Karpas-422 (cell line): ENCODE measurements around the gene ZMYND11. TPM values are rescaled to one million over a fixed set of nuclear protein-coding genes. Genes with fewer than 3 reads are reported as not detected.
"Not testable (repeated sequence)": the region's sequence is repeated elsewhere in the genome, so short reads cannot be mapped to it uniquely, and the experiment has no call there.

Source experiments
- DNase-seq: peaks from one replicate; pipeline ENCODE4 v3.0.0-alpha.2; 2015
- H2AFZ ChIP-seq: fragments of 200-600 bp; sonication (generic); 2 replicates; pipeline ENCODE4 v1.6.1; 2014; ENCODE audit warnings: antibody characterized with exemption, low read length, mixed read lengths
- H3K27ac ChIP-seq: fragments of 200-600 bp; sonication (generic); 2 replicates; pipeline ENCODE4 v1.5.1; 2014; ENCODE audit warnings: mild to moderate bottlenecking, low read length, moderate library complexity
- H3K27me3 ChIP-seq: fragments of 200-600 bp; sonication (generic); 2 replicates; pipeline ENCODE4 v1.6.1; 2014; ENCODE audit warnings: low read length, mixed read lengths
- H3K36me3 ChIP-seq: fragments of 200-600 bp; sonication (generic); 2 replicates; pipeline ENCODE4 v1.6.1; 2014; ENCODE audit warnings: low read length, mixed read lengths; ENCODE audit not compliant: insufficient read depth
- H3K4me1 ChIP-seq: fragments of 200-600 bp; sonication (generic); 2 replicates; pipeline ENCODE4 v1.6.1; 2014; ENCODE audit warnings: mild to moderate bottlenecking, low read length, mixed read lengths
- H3K4me2 ChIP-seq: fragments of 200-600 bp; sonication (generic); 2 replicates; pipeline ENCODE4 v1.6.1; 2014; ENCODE audit warnings: low read length, low read depth, mild to moderate bottlenecking; ENCODE audit not compliant: poor library complexity, severe bottlenecking
- H3K4me3 ChIP-seq: fragments of 200-600 bp; sonication (generic); 2 replicates; pipeline ENCODE4 v1.5.1; 2014; ENCODE audit warnings: mild to moderate bottlenecking, antibody characterized with exemption, low read length, mixed read lengths
- H3K79me2 ChIP-seq: fragments of 200-600 bp; sonication (generic); 2 replicates; pipeline ENCODE4 v1.6.1; 2014; ENCODE audit warnings: mild to moderate bottlenecking, low read length, mixed read lengths
- H3K9ac ChIP-seq: fragments of 200-600 bp; sonication (generic); 2 replicates; pipeline ENCODE4 v1.6.0; 2014; ENCODE audit warnings: low read length
- H3K9me2 ChIP-seq: fragments of 200-600 bp; sonication (generic), shearing (Covaris generic); replicated peaks from 2 replicates; pipeline ENCODE4 v1.6.0; 2014; ENCODE audit warnings: mild to moderate bottlenecking, low read length, moderate library complexity; ENCODE audit not compliant: insufficient read depth
- H3K9me3 ChIP-seq: fragments of 300-700, 200-600 bp; sonication (generic); 2 replicates; pipeline ENCODE4 v1.6.1; 2014; ENCODE audit warnings: low read length, mixed read lengths
- H4K20me1 ChIP-seq: fragments of 200-600 bp; sonication (generic); 2 replicates; pipeline ENCODE4 v1.6.1; 2014; ENCODE audit warnings: mild to moderate bottlenecking, antibody characterized with exemption, low read length, low read depth; ENCODE audit not compliant: insufficient read depth
- small RNA-seq: library from RNA; depleted of rRNA; stranded (forward); fragments of <200 nt; gene quantifications from one replicate; pipeline ENCODE3, GENCODE V24; 2014
- total RNA-seq: library from RNA; depleted of rRNA; stranded (reverse); fragments of >200 nt; shearing (Covaris generic); gene quantifications from 2 replicates; pipeline ENCODE4 v1.2.3, GENCODE V29; 2014; ENCODE audit warnings: low replicate concordance; rRNA removed

The ZMYND11 gene
- total RNA-seq, 1 experiment from 2014 or later, result 8.3 TPM

DNA sequence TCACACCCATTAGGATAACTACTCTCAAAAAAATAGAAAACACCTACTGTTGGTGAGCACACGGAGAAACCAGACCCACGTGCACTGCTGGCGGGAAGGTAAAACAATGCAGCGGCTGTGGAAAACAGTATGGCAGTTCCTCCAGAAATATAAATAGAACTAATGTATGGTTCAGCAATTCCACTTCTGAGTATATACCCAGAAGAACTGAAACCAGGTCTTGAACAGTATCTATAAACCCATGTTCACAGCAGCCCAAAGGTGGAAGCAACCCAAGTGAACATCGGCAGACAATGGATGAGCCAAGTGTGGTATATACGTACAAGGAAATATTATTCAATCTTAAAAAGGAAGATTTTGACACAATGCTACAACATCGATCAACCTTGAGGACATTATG is 164.7 kb downstream of the ZMYND11 start:
- Histone ChIP-seq H3K9me2 (no peaks in the 10 kb centered on the region), H3K9me3 (no peaks in the 10 kb centered on the region), H3K4me1 (no peaks in the 10 kb centered on the region), H3K79me2 (no peaks in the 10 kb centered on the region), H3K27me3 (no peaks in the 10 kb centered on the region), H3K9ac (no peak overlapping the region), H4K20me1 (no peaks in the 10 kb centered on the region), H3K4me2 (no peak overlapping the region), H2AFZ (no peak overlapping the region), H3K36me3 (no peaks in the 10 kb centered on the region), H3K27ac (no peak overlapping the region), H3K4me3 (no peak overlapping the region)
- no peak for DNase-seq

- not testable (repeated sequence) for H3K36me3 ChIP-seq, H3K4me1 ChIP-seq, H4K20me1 ChIP-seq, H2AFZ ChIP-seq, H3K9me3 ChIP-seq, H3K27ac ChIP-seq, H3K79me2 ChIP-seq, H3K4me2 ChIP-seq, H3K9me2 ChIP-seq, H3K4me3 ChIP-seq, H3K9ac ChIP-seq, DNase-seq, H3K27me3 ChIP-seq
These were observed 165.3 kb downstream of the ZMYND11 start for GRCh38 chr10:300580-300979.

DNA sequence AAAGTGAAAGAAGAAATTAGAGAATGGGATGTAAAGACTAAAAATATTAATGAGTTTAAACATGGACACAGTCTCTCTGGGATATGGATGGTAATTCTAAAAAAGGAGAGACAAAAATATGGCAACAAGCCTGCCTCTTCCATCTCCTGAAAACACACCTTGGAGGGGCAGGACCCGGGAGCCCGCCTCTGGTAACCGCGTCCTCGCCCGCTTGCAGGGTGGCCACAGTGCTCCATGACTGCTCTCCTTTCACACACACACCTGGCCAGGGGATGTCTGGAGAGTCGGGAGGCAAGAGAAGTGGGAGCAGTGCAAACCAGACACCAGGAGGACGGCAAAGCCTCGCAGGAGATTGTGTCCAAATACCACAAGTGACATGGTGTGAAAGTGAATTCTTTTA is 166.3 kb downstream of the ZMYND11 start:
- no peak overlapping the region for H2AFZ ChIP-seq
- H3K9me2 ChIP-seq, result no peaks in the 10 kb centered on the region
- no peaks in the 10 kb centered on the region for H3K36me3 ChIP-seq
- DNase-seq, result no peak
- no peaks in the 10 kb centered on the region for H4K20me1 ChIP-seq
- H3K4me1 ChIP-seq, result no peaks in the 10 kb centered on the region
- no peak overlapping the region for H3K27ac ChIP-seq
- no peaks in the 10 kb centered on the region for H3K79me2 ChIP-seq
- no peak overlapping the region for H3K9ac ChIP-seq
- H3K9me3 ChIP-seq, result no peaks in the 10 kb centered on the region
- H3K27me3 ChIP-seq, result no peaks in the 10 kb centered on the region
- no peak overlapping the region for H3K4me3 ChIP-seq
- no peak overlapping the region for H3K4me2 ChIP-seq

Small RNA genes lying within 50 kb of the gene (small RNA-seq; reads per million reads assigned to genes)
- gene RNA5SP297 (not detected), gene RNA5SP298 (0.91 reads per million, percentile 27 among the genes with 10 or more reads in this experiment)

Other genes with a start within 250 kb of the ZMYND11 start
- not detected in 2 replicates for gene TUBB8, start 86.2 kb upstream of the ZMYND11 start, total RNA-seq